Mesothelial cell of epicardium (in vitro differentiated cells): ENCODE measurements around the gene ADAMTS17. TPM values are rescaled to one million over a fixed set of nuclear protein-coding genes. Genes with fewer than 3 reads are reported as not detected.

Source experiments
- DNase-seq, 2 experiments: peaks; one replicate each; pipeline ENCODE4 v3.0.0; 2021; ENCODE audit warnings: low spot score in 2 of 2; ENCODE audit not compliant: unreplicated experiment in 2 of 2
- H3K27ac Mint-ChIP-seq: 2 replicates; pipeline ENCODE4 v1.8.0; 2021; ENCODE audit warnings: mixed read lengths
- H3K27me3 Mint-ChIP-seq: 2 replicates; pipeline ENCODE4 v1.8.0; 2021; ENCODE audit warnings: low read depth, mixed read lengths
- H3K36me3 Mint-ChIP-seq: 2 replicates; pipeline ENCODE4 v1.8.0; 2021; ENCODE audit warnings: mixed read lengths
- H3K4me1 Mint-ChIP-seq: 2 replicates; pipeline ENCODE4 v1.8.0; 2021; ENCODE audit warnings: mixed read lengths
- H3K4me3 Mint-ChIP-seq: 2 replicates; pipeline ENCODE4 v1.8.0; 2021; ENCODE audit warnings: mild to moderate bottlenecking, moderate library complexity, mixed read lengths
- H3K9me3 Mint-ChIP-seq: 2 replicates; pipeline ENCODE4 v1.8.0; 2021; ENCODE audit warnings: mixed read lengths
- total RNA-seq: library from RNA; stranded (reverse); gene quantifications from 3 replicates; pipeline ENCODE4 v1.2.1, GENCODE V29; 2021
- TF ChIP-seq, protein P1 (sequence below): fragments of 200-600 bp; sonication (generic); IDR thresholded peaks from one replicate; pipeline ENCODE4 v1.5.0; 2021; ENCODE audit warnings: antibody characterized with exemption; ENCODE audit not compliant: unreplicated experiment

Gene ADAMTS17
- total RNA-seq, 1 donor from 2014 or later, result 39.4 TPM

DNA sequence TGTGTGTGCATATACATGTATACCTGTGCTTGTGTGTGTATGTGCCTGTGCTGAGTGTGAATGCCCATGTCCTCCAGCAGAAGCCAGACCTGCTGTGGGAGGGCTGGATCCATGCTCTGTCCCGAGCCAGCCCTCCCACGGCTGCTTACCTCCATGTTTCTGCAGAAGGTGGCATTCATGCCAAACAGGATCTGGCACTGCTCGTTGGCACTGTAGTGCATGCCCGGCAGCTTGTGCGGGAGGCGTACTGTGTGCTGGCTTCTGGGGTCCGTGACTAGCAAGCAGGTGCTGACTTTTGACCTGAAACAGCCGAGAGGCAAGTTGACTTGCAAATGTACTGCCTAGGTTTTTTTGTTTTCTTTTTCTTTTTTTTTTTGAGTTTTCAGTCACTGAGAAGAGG, 189.3 kb downstream of the ADAMTS17 start:
- Mint-ChIP-seq H3K9me3 (peaks cover 23% of the 10 kb centered on the region), H3K36me3 (peaks cover 45% of the 10 kb centered on the region), H3K4me1 (no peaks in the 10 kb centered on the region), H3K27me3 (no peaks in the 10 kb centered on the region), H3K27ac (no peak overlapping the region), H3K4me3 (no peak overlapping the region)
- no peak for DNase-seq
- TF ChIP-seq, protein P1, sequence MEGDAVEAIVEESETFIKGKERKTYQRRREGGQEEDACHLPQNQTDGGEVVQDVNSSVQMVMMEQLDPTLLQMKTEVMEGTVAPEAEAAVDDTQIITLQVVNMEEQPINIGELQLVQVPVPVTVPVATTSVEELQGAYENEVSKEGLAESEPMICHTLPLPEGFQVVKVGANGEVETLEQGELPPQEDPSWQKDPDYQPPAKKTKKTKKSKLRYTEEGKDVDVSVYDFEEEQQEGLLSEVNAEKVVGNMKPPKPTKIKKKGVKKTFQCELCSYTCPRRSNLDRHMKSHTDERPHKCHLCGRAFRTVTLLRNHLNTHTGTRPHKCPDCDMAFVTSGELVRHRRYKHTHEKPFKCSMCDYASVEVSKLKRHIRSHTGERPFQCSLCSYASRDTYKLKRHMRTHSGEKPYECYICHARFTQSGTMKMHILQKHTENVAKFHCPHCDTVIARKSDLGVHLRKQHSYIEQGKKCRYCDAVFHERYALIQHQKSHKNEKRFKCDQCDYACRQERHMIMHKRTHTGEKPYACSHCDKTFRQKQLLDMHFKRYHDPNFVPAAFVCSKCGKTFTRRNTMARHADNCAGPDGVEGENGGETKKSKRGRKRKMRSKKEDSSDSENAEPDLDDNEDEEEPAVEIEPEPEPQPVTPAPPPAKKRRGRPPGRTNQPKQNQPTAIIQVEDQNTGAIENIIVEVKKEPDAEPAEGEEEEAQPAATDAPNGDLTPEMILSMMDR, result no peak

DNA sequence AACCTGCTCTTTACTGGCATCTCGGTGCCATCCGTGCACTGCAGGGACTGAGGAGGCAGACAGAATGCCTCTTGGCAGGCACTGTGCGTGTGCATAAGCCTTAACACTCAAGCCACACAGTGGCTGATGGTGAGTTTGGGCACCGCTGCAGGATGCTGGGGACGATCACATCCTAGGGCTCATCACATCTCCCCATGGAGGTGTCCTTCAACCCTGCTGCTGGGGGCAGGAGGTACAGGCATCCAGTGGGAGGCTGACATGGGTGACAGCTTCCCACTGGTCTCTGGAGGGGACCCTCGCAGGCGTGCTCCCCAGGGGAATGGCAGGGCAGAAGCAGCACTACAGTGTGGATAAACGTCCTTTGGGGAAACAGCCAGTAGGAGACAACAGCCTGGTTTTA, 190.9 kb downstream of the ADAMTS17 start:
- DNase-seq, result no peak
- peaks cover 32% of the 10 kb centered on the region for H3K9me3 Mint-ChIP-seq
- no peak overlapping the region for H3K27ac Mint-ChIP-seq
- TF ChIP-seq, protein P1, result no peak
- H3K4me1 Mint-ChIP-seq, result no peaks in the 10 kb centered on the region
- H3K4me3 Mint-ChIP-seq, result no peak overlapping the region
- H3K36me3 Mint-ChIP-seq, result peaks cover 54% of the 10 kb centered on the region
- H3K27me3 Mint-ChIP-seq, result no peaks in the 10 kb centered on the region

DNA sequence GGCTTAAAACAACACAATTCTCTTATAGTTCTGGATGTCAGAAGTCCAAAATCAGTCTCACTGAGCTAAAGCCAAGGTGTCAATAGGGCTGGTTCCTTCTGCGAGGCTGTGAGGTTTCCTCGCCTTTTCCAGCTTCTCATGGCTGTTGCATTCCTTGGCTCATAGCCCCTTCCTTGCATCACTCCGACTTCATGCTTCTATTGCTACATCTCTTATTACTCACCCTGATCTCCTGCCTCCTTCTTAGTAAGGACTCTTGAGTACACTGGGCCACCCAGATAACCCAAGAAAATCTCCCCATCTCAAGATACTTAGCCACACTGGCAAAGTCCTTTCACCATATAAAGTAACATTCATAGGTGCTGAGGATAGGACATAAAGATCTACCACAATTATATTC, 193.9 kb downstream of the ADAMTS17 start:
- peaks cover 32% of the 10 kb centered on the region for H3K9me3 Mint-ChIP-seq
- peaks cover 47% of the 10 kb centered on the region for H3K36me3 Mint-ChIP-seq
- no peak for DNase-seq
- TF ChIP-seq, protein P1, result no peak
- H3K27ac Mint-ChIP-seq, result no peak overlapping the region
- H3K27me3 Mint-ChIP-seq, result no peaks in the 10 kb centered on the region
- H3K4me3 Mint-ChIP-seq, result no peak overlapping the region
- no peaks in the 10 kb centered on the region for H3K4me1 Mint-ChIP-seq

DNA sequence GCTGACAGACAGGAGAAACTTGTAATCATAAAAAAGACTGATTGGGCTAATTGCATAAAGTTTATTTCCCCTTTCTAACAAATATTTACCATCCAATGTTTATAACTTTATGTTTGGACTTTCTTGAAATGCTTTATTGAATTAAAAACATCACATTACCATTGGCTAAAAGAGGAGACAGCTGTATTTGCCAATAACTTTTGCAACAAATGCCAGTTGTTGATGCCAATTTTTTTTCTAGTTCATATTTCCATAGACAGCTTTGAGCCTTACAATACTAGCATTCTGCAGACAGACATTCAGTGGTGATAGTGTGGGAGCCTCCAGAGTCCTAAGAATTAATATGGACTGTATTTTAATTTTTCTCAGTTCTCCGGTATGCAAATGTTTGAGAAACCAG, 198.4 kb downstream of the ADAMTS17 start:
- TF ChIP-seq, protein P1, result no peak
- no peaks in the 10 kb centered on the region for H3K4me1 Mint-ChIP-seq
- no peak for DNase-seq

DNA sequence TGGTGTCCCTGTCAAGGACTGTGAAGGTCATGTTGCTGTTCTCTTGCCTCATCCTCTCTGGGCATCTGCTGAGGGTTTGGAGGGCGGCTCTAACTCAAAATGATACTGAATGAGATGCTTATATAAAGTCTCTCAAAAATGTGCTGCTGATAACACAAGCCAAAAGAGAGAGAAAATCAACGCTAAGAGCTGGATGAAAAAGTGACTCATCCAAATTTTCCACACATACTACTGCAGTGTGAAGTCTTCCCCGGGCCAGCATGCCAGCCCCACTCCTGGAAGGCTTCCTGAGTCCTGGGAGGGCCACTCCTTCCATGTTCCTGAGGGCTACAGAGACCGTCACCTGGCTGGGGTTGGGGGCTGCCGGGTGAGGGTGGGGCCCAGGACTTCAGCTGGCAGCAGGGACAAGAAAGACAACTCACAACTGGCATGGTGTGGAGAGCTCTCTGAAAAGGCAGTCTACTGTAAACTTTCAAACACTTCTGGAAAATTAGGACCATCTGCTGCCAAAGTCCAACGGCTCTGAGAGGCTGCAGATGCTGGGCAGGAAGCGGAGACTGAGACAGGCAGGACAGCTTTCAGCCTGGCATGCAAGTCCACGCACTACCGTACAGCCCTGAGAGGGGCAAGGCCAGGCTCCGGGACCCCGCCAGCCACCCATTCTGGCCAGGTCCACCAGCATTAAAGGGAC, 200.3 kb downstream of the ADAMTS17 start:
- TF ChIP-seq, protein P1, result no peak
- H3K27ac Mint-ChIP-seq, result no peak overlapping the region
- no peak for DNase-seq
- no peaks in the 10 kb centered on the region for H3K4me1 Mint-ChIP-seq
- no peak overlapping the region for H3K4me3 Mint-ChIP-seq
- H3K9me3 Mint-ChIP-seq, result peaks cover 15% of the 10 kb centered on the region
- H3K27me3 Mint-ChIP-seq, result no peaks in the 10 kb centered on the region
- peaks cover 31% of the 10 kb centered on the region for H3K36me3 Mint-ChIP-seq

More for the DNA sequence above, 198.4 kb downstream of the ADAMTS17 start:
- H3K36me3 Mint-ChIP-seq, result peaks cover 28% of the 10 kb centered on the region
- no peak overlapping the region for H3K27ac Mint-ChIP-seq
- H3K27me3 Mint-ChIP-seq, result no peaks in the 10 kb centered on the region
- H3K9me3 Mint-ChIP-seq, result peaks cover 17% of the 10 kb centered on the region
- H3K4me3 Mint-ChIP-seq, result no peak overlapping the region
